ENCODE results near the gene ANXA8.

- no peak for TF ChIP-seq CTCF (conservative IDR thresholded peaks at IDR 0.05)
- no peak for TF ChIP-seq EZH2 (IDR thresholded peaks at IDR 0.05; ENCODE audit: low read depth)
Measured at GRCh38 chr10:47421057-47421952, 62.6 kb downstream of the ANXA8 start.

Data from PC-9 (cell line).